Stimulated activated CD4-positive, alpha-beta T cell treated with anti-CD3 and anti-CD28 coated beads, Interleukin-4, amount 100 ng/mL, for 4 hours (primary cell): ENCODE results near the gene GASK1A.

ENCODE experiments used
- DNase-seq, 2 experiments: peaks; one replicate each; pipeline ENCODE4 v3.0.0-alpha.2; 2020

GASK1A gene

GRCh38 chr3:43015991-43016865, 37.1 kb downstream of the GASK1A start:
- DNase-seq: no peak

GRCh38 chr3:43017004-43017403, 37.9 kb downstream of the GASK1A start:
- DNase-seq: no peak

- DNase-seq: no peak
These were observed 38.6 kb downstream of the GASK1A start for GRCh38 chr3:43017593-43018195.

GRCh38 chr3:43018246-43018645, 39.1 kb downstream of the GASK1A start:
- DNase-seq: no peak

GRCh38 chr3:43019006-43019809, 40.1 kb downstream of the GASK1A start:
- no peak for DNase-seq

GRCh38 chr3:43019826-43020225, 40.7 kb downstream of the GASK1A start:
- DNase-seq: no peak

- no peak for DNase-seq
These were observed 42.1 kb downstream of the GASK1A start for GRCh38 chr3:43021186-43021585.

- no peak for DNase-seq
These were observed 43.0 kb downstream of the GASK1A start for GRCh38 chr3:43022121-43022520.

- DNase-seq: no peak
These were observed 44.0 kb downstream of the GASK1A start for GRCh38 chr3:43023066-43023465.

GRCh38 chr3:43023746-43024145, 44.6 kb downstream of the GASK1A start:
- DNase-seq: no peak

GRCh38 chr3:43024181-43024885, 45.2 kb downstream of the GASK1A start:
- DNase-seq: peak; percentile 17 to 31

- DNase-seq: no peak
These were observed 46.3 kb downstream of the GASK1A start for GRCh38 chr3:43025423-43025822.

GRCh38 chr3:43028001-43028400, 48.9 kb downstream of the GASK1A start:
- no peak for DNase-seq

- DNase-seq: no peak
These were observed 49.8 kb downstream of the GASK1A start for GRCh38 chr3:43028678-43029490.

- DNase-seq: no peak
These were observed 51.2 kb downstream of the GASK1A start for GRCh38 chr3:43030162-43030935.

- no peak for DNase-seq
These were observed 52.4 kb downstream of the GASK1A start for GRCh38 chr3:43031485-43031884.

- DNase-seq: no peak
These were observed 52.9 kb downstream of the GASK1A start for GRCh38 chr3:43031889-43032545.

GRCh38 chr3:43032646-43033628, 53.8 kb downstream of the GASK1A start:
- no peak for DNase-seq

GRCh38 chr3:43034200-43034599, 55.1 kb downstream of the GASK1A start:
- DNase-seq: no peak
